ENCODE data around the gene TPTE2. TPM values are rescaled to one million over a fixed set of nuclear protein-coding genes. Genes with fewer than 3 reads are reported as not detected.

TPTE2 gene
- total RNA-seq, 2 donors from 2014 or later, result not detected

DNA sequence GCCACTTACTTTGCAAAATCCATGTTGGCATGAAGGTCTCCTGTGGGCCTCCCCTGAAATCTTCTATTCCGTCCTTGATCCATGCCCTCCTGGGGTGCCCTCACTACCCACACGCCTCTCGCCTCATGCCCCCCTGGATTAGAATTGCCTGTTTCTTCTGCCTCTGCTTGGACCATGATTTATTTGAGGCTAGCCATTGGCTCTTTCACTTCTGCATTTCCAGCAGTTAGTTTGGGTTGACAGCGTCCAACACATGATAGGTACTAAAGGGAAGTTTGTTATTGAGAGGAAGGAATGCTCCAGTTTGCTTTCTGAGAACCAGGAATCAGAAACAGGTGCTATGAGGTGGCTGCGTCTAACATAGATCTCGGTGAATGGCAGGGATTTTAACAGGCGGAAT is 30.5 kb upstream of the TPTE2 start:
- TF ChIP-seq, protein P1, sequence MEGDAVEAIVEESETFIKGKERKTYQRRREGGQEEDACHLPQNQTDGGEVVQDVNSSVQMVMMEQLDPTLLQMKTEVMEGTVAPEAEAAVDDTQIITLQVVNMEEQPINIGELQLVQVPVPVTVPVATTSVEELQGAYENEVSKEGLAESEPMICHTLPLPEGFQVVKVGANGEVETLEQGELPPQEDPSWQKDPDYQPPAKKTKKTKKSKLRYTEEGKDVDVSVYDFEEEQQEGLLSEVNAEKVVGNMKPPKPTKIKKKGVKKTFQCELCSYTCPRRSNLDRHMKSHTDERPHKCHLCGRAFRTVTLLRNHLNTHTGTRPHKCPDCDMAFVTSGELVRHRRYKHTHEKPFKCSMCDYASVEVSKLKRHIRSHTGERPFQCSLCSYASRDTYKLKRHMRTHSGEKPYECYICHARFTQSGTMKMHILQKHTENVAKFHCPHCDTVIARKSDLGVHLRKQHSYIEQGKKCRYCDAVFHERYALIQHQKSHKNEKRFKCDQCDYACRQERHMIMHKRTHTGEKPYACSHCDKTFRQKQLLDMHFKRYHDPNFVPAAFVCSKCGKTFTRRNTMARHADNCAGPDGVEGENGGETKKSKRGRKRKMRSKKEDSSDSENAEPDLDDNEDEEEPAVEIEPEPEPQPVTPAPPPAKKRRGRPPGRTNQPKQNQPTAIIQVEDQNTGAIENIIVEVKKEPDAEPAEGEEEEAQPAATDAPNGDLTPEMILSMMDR (IDR thresholded peaks at IDR 0.05), result no peak
- H3K27me3 ChIP-seq, result no peaks in the 10 kb centered on the region
- H3K27ac ChIP-seq, result no peak overlapping the region
- H3K36me3 ChIP-seq, result no peaks in the 10 kb centered on the region
- no peak for DNase-seq (ENCODE audit: low spot score)
- no peak overlapping the region for H3K4me3 ChIP-seq
- H3K9me3 ChIP-seq, result no peaks in the 10 kb centered on the region
- no peaks in the 10 kb centered on the region for H3K4me1 ChIP-seq

DNA sequence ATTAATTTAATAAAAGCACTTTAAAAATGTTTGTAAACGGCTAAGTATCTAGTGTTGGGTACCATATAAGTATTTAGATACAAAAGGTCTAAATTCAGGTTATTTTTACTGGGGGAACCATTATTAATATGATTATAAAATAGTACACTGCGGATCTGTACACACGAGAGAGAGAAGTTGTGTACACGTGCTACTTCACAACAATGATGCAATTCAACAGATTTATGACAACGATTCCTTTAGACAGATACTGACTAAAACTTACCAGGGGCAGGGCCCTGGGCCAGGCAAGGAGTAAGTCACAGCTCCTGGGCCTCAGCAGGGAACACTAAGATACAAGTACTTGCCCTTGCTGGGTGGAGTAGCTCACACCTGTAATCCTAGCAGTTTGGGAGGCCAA is 29.1 kb upstream of the TPTE2 start:
- Histone ChIP-seq H3K27ac (no peak overlapping the region), H3K9me3 (no peaks in the 10 kb centered on the region), H3K4me3 (no peak overlapping the region), H3K36me3 (no peaks in the 10 kb centered on the region), H3K4me1 (no peaks in the 10 kb centered on the region), H3K27me3 (no peaks in the 10 kb centered on the region)
- TF ChIP-seq, protein P1 (IDR thresholded peaks at IDR 0.05), result no peak
- no peak for DNase-seq (ENCODE audit: low spot score)

DNA sequence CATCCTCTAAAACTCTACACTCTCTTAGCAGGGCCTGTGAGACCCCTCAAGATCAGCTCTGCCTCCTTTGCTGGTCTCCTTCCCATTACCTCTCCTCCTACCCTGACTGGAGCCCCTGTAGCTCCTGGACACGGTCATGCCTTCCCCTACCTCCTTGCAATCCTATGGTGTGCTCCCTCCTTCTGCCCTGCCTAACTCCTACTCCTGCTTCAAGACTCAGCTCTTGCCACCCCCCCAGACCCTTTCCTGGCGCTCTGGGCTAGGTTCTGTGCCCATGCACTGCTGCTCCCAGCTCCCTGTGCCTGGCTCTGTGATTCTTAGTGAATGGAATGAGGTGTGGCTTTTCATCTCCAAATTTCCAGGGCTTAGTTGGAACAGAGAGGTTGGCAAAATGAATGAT is 28.0 kb upstream of the TPTE2 start:
- H3K4me1 ChIP-seq, result no peaks in the 10 kb centered on the region
- no peaks in the 10 kb centered on the region for H3K36me3 ChIP-seq
- H3K4me3 ChIP-seq, result no peak overlapping the region
- no peaks in the 10 kb centered on the region for H3K9me3 ChIP-seq
- no peak for DNase-seq (ENCODE audit: low spot score)
- H3K27me3 ChIP-seq, result no peaks in the 10 kb centered on the region
- no peak overlapping the region for H3K27ac ChIP-seq
- TF ChIP-seq, protein P1 (IDR thresholded peaks at IDR 0.05), result no peak

DNA sequence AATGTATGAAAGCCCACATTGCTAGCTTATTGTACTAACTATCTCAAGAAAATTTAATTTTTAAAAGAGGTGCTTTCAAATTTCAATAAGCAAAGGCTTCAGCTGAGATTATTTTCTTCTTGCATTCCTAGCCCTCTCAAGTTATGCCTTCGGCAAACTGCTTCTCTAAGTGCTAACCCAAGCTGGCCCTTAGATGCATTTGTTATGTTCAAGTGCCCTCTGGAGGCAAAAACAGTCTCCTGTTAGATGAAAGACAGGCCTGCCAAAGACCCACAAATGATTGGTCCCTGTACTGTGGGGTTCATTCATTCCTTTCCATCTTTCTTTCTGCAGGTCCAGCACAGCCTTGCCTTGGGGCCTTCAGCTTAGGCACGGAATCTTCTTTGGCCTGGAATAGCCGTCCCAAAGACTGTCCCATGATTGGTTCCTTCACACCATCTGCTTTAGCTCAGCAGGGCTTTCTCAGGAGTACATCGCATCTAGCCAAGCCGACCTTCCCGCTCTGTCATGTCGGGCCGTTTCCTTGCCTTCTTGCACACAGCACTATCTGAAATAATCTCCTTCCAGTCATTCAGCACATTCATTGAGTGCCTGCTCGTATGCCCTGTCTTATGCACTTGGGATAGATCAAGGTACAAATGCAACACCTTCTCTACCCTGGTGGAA is 26.4 kb upstream of the TPTE2 start:
- no peaks in the 10 kb centered on the region for H3K9me3 ChIP-seq
- H3K36me3 ChIP-seq, result no peaks in the 10 kb centered on the region
- DNase-seq (ENCODE audit: low spot score), result no peak
- TF ChIP-seq, protein P1 (IDR thresholded peaks at IDR 0.05), result peak; percentile 36 to 67
- no peaks in the 10 kb centered on the region for H3K4me1 ChIP-seq
- H3K4me3 ChIP-seq, result no peak overlapping the region
- no peaks in the 10 kb centered on the region for H3K27me3 ChIP-seq
- H3K27ac ChIP-seq, result no peak overlapping the region

DNA sequence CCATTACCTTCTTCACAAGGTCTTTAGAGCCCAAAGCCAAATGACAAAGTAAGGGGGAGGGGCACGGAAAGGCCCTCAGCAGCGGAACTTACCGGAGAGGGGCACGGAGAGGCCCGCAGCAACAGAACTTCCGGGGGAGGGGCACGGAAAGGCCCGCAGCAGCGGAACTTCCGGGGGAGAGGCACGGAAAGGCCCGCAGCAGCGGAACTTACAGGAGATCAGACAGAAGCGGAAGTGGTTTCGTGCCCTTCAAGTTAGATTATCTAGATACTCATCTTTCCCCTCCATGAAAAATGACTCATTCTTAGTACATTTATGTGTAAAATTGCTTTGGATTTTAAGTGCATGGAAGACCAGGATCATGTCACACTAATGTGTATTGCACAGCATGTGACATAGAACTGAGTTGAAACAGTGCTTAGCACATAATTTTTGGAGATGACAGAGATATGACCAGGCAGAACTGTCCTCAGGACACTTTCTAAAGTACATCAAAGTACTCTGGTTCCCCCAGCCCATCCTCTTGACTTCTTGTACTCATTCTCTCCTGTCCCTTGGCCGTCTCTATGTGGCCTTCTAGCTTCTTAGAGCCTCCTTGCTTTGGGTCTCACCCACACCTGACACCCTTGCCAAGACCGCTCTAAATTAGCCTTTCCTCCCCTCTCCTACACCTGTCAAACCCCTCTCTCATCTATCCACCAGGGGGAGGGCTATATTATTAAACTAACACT is 25.7 kb upstream of the TPTE2 start:
- TF ChIP-seq, protein P1 (IDR thresholded peaks at IDR 0.05), result no peak
- no peak overlapping the region for H3K27ac ChIP-seq
- no peaks in the 10 kb centered on the region for H3K4me1 ChIP-seq
- no peak for DNase-seq (ENCODE audit: low spot score)
- H3K36me3 ChIP-seq, result no peaks in the 10 kb centered on the region
- H3K9me3 ChIP-seq, result no peaks in the 10 kb centered on the region
- no peak overlapping the region for H3K4me3 ChIP-seq
- H3K27me3 ChIP-seq, result no peaks in the 10 kb centered on the region

Measured in right atrium auricular region (tissue), 2 donors.